Measurements from ENCODE around the gene NELFCD.
"Not testable (repeated sequence)": the region's sequence is repeated elsewhere in the genome, so short reads cannot be mapped to it uniquely, and the experiment has no call there.

DNA sequence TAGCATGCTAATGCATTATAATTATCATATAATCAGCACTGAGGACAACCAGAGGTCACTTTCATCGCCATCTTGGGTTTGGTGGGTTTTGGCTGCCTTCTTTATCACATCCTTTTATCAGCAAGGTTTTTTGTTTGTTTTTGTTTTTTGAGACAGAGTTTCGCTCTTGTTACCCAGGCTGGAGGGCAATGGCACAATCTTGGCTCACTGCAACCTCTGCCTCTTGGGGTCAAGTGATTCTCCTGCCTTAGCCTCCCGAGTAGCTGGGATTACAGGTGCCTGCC is 30.8 kb downstream of the NELFCD start:
- TF ChIP-seq, protein P1, sequence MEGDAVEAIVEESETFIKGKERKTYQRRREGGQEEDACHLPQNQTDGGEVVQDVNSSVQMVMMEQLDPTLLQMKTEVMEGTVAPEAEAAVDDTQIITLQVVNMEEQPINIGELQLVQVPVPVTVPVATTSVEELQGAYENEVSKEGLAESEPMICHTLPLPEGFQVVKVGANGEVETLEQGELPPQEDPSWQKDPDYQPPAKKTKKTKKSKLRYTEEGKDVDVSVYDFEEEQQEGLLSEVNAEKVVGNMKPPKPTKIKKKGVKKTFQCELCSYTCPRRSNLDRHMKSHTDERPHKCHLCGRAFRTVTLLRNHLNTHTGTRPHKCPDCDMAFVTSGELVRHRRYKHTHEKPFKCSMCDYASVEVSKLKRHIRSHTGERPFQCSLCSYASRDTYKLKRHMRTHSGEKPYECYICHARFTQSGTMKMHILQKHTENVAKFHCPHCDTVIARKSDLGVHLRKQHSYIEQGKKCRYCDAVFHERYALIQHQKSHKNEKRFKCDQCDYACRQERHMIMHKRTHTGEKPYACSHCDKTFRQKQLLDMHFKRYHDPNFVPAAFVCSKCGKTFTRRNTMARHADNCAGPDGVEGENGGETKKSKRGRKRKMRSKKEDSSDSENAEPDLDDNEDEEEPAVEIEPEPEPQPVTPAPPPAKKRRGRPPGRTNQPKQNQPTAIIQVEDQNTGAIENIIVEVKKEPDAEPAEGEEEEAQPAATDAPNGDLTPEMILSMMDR (IDR thresholded peaks at IDR 0.05) = not testable (repeated sequence)
- TF ChIP-seq ZFX (IDR thresholded peaks at IDR 0.05; ENCODE audit: borderline replicate concordance) = not testable (repeated sequence)

Data from 22Rv1 (cell line).